Measurements from ENCODE around the gene UBLCP1.
A peak's percentile ranks its signal among the peaks of the same experiment; 100 is the strongest.

UBLCP1 gene

GRCh38 chr5:159316519-159317383 is 53.7 kb downstream of the UBLCP1 start:
- DNase-seq = peak; percentile 75

- DNase-seq = no peak
Observed at GRCh38 chr5:159317849-159318248, 54.8 kb downstream of the UBLCP1 start.

- DNase-seq = no peak
Observed at GRCh38 chr5:159318448-159318847, 55.4 kb downstream of the UBLCP1 start.

- DNase-seq = peak; percentile 57
Observed at GRCh38 chr5:159319363-159319762, 56.3 kb downstream of the UBLCP1 start.

- peak; percentile 39 for DNase-seq
Observed at GRCh38 chr5:159319832-159320231, 56.7 kb downstream of the UBLCP1 start.

- DNase-seq = no peak
Observed at GRCh38 chr5:159322180-159322579, 59.1 kb downstream of the UBLCP1 start.

GRCh38 chr5:159324102-159324755 is 61.1 kb downstream of the UBLCP1 start:
- no peak for DNase-seq

- DNase-seq = no peak
Observed at GRCh38 chr5:159324986-159325385, 61.9 kb downstream of the UBLCP1 start.

GRCh38 chr5:159330131-159330800 is 67.2 kb downstream of the UBLCP1 start, which contains the start of gene IL12B:
IL12B (minus strand) TSS chr5:159330487; CDS start chr5:159326782, 3,705 bp downstream.
- no peak for DNase-seq

- DNase-seq = peak; percentile 60
Observed at GRCh38 chr5:159331093-159331973, 68.2 kb downstream of the UBLCP1 start.

- DNase-seq = no peak
Observed at GRCh38 chr5:159332800-159333544, 69.9 kb downstream of the UBLCP1 start.

GRCh38 chr5:159333545-159333925 is 70.4 kb downstream of the UBLCP1 start:
- DNase-seq = no peak
